Epithelial cell of esophagus (primary cell): ENCODE data around the gene CETN1.

Source experiments
- DNase-seq: peaks from one replicate; pipeline ENCODE4 v3.0.0; 2010; ENCODE audit warnings: low read depth
- H3K4me3 ChIP-seq: 2 replicates; pipeline ENCODE4 v1.5.1; 2011; ENCODE audit warnings: mild to moderate bottlenecking, low read length, control low read depth
- TF ChIP-seq, protein P1 (sequence below): IDR thresholded peaks from 2 replicates; pipeline ENCODE4 v1.5.1; 2011; ENCODE audit warnings: low read depth, mild to moderate bottlenecking, low read length, control low read depth, inconsistent platforms; ENCODE audit not compliant: insufficient read depth; ENCODE audit errors: missing control alignments

The CETN1 gene

DNA sequence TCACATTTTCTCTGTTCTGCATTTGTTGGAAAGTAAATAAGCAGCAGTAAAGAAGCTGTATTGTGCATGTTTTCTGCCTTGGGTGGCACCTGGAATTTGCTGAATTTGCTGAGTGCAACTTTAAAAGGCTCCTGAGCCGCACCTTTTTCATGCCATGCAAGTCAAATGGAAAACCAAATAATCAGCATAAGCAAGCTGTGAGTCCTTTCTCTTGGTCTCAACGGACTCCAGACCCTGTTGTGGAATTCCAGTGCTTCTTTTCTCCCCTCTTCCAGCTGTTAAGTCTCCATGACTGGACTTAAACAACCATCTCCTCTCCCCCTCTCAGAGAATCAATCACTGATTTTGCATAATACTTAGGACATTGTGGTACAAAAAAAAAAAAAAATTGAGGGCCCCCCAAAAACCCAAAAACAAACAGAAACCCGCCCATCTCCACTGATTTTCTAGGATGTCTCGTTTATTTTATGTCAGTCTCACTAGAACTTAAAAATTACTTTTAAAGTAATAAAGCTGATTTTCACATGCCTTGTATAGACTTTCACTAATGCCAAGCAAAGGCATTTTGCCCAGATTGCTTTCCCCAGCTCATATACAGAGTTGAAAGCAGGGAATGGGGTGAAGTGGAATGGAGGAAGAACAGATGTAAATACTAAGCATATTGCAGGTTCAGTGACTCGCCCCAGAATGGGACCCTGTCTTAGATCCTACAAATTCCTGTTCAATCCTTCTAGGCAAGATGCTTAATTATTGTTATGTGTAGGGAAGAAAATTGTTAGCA is 5.1 kb upstream of the CETN1 start:
- TF ChIP-seq, protein P1, sequence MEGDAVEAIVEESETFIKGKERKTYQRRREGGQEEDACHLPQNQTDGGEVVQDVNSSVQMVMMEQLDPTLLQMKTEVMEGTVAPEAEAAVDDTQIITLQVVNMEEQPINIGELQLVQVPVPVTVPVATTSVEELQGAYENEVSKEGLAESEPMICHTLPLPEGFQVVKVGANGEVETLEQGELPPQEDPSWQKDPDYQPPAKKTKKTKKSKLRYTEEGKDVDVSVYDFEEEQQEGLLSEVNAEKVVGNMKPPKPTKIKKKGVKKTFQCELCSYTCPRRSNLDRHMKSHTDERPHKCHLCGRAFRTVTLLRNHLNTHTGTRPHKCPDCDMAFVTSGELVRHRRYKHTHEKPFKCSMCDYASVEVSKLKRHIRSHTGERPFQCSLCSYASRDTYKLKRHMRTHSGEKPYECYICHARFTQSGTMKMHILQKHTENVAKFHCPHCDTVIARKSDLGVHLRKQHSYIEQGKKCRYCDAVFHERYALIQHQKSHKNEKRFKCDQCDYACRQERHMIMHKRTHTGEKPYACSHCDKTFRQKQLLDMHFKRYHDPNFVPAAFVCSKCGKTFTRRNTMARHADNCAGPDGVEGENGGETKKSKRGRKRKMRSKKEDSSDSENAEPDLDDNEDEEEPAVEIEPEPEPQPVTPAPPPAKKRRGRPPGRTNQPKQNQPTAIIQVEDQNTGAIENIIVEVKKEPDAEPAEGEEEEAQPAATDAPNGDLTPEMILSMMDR, result no peak
- DNase-seq, result no peak
- no peak overlapping the region for H3K4me3 ChIP-seq

DNA sequence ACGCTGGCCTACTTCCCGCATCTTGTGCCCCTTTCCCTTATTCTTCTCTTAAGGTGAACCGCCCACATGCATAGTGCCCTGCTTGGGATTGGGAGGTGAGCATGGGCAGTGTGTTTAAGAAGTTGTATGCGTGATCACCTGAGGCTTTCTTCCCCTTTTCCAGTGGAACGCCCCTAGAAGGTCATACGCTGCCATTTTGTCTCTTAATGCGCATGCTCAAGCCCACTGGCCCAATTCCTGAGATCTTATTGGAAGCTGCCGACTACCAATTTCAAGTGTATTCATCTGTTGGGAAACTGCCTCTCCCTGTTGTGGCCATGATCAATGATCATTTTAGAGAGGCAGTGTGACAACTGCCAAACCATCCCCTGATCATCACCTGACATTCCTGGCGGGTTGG is 3.3 kb upstream of the CETN1 start:
- TF ChIP-seq, protein P1, result no peak
- no peak for DNase-seq
- no peak overlapping the region for H3K4me3 ChIP-seq

DNA sequence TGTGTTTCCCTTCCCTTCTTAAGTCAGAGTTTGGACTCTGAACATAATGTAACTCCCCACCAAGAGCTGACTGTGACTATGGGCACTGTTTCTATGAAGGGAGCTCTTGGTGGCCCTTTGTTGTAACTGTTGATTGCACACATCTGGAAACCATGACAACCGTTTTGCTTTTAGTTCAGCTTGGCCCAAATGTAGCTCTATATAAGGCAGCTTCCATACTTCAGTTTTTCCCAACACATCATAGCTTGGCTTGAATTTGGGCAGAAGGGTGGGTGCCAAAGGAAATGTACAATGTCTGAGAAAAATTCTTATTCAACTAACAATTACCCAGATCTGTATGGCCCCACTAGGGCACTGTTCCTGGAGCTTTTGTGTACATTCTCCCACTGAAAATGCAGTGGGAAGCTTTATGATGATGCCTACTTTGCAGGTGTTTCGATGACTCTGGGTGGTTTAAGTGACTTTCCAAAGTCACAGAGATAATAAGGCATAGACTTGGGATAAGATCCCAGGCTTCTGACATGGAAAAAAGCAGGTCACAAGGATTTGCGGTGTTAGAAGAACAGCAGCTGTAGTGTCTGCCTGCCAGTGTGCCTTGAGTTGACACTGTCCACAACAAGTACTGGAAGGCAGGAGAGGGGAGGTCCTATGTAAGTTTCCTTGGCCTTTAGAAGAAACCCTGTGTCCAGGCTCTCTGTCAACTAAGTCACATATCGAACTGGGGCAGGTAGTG is 2.4 kb upstream of the CETN1 start:
- TF ChIP-seq, protein P1, result no peak
- DNase-seq, result no peak
- no peak overlapping the region for H3K4me3 ChIP-seq

DNA sequence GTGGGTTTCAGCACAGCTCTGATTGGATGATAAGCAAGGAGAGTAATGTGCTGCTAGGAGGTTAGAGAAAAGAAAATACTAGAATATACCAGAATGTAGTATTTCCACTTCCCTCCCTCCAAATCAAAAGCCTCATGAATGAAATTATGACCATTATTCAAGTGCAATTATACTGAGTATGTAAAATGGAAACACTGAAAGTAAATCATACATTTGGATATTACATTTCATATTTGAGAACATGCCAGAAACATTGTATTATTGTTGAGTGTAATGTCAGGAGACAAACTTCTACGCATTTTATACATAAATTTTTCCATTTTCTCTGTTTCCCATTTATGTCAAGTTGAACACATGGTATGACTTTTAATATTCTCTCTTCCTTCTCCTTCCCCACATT is 942 bp upstream of the CETN1 start:
- no peak for DNase-seq
- TF ChIP-seq, protein P1, result no peak
- H3K4me3 ChIP-seq, result no peak overlapping the region

DNA sequence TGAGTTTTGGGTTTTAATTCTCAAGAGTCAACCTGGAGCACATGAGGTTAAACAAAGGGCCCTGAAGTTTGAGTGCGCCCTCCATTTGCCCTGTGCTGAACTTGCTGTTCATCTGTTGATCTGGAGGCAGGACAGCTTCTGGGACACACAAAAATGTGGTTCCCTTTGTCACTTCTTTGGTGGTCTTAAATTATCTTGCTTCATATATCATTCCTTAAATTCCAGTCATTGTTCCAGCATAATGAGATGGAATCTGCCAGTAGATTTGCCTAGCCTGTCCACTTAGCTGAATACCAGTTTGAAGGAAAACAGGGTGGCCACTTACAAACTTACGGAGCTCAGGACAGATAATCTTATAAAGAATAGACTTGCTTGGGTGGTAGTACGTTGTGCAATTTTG is 916 bp downstream of the CETN1 start:
- H3K4me3 ChIP-seq, result no peak overlapping the region
- no peak for DNase-seq
- TF ChIP-seq, protein P1, result no peak

DNA sequence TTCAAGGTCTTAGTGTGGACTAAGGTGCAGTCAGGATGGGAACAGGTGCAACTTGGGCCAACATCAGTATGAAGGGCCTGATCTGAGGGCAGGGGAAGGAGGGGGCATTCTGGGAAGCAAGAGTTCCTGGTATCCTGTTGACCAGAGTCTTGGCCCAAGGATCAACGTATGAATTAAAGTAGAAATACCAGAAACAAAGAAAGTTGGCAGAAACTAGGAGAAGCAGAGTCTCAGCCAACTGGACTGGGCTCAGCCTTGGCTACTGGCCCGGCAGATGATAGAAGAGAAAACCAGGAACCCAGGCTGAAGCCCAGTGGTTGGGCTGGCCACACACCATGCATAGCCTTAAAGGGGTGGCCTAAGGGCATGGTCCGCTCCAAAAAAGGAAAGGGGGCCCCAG is 2.3 kb downstream of the CETN1 start:
- TF ChIP-seq, protein P1, result no peak
- no peak overlapping the region for H3K4me3 ChIP-seq
- DNase-seq, result no peak
